ENCODE data around the gene ZC3H10. TPM values are rescaled to one million over a fixed set of nuclear protein-coding genes. Genes with fewer than 3 reads are reported as not detected.
A peak's percentile ranks its signal among the peaks of the same experiment; 100 is the strongest.

ZC3H10 gene
- total RNA-seq, 3 donors from 2014 or later, result 5.0 to 11.8 (median 5.4) TPM

DNA sequence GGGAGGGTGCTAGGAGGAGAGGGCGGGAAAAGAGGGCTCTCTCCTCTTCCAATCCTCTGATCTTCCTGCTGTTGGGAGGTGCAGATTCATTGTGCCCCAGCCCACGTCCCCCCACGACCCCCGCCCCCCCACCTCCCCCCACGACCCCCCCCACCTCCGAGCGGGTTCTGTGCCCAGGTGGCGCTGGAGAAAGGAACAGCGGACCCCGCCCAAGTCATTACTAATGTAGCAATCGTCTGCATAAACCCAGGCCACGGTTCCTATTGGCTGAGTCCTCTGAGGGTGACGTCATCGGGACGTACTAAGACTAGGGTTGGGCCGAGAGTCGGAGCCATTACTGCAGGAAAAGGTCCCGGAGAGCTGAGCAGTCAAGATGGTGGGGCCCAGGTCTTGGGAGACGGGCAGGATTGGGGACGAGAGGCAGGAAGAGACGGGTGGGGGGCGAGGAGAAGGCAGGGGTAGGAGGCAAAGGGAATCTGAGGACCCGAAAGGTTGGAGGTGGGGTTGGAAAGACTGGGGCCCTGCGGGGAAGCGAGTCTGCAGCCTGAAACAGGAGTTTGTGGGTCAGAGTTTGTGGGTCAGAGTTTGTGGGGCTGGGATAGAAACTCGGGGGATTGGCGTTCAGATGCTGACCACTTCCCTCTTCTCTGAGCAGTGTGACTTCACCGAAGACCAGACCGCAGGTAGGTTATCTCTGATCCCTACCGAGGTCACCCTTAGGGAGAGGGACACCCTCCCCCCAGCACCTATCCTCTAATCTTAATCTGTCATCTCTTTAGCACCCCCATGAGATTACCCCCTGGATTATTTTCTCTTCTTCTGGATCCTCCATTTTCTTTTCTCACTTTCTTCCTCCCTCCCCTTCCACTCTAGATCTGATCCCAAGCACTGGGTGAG, 40.2 kb downstream of the ZC3H10 start, which contains the start of gene MYL6:
Gene MYL6, plus strand, starts transcription at position 331 of the 897 bp plus-strand sequence. Its CDS starts 43 bp downstream, at position 374.
- Histone ChIP-seq H3K9me3 (no peaks in the 10 kb centered on the region), H3K4me1 (ENCODE audit: low read depth) (peaks cover 27% of the 10 kb centered on the region), H3K36me3 (ENCODE audit: low read depth) (no peaks in the 10 kb centered on the region), H3K4me3 (peak within 1 kb of the TSS; percentile 70)
- TF ChIP-seq, protein P1, sequence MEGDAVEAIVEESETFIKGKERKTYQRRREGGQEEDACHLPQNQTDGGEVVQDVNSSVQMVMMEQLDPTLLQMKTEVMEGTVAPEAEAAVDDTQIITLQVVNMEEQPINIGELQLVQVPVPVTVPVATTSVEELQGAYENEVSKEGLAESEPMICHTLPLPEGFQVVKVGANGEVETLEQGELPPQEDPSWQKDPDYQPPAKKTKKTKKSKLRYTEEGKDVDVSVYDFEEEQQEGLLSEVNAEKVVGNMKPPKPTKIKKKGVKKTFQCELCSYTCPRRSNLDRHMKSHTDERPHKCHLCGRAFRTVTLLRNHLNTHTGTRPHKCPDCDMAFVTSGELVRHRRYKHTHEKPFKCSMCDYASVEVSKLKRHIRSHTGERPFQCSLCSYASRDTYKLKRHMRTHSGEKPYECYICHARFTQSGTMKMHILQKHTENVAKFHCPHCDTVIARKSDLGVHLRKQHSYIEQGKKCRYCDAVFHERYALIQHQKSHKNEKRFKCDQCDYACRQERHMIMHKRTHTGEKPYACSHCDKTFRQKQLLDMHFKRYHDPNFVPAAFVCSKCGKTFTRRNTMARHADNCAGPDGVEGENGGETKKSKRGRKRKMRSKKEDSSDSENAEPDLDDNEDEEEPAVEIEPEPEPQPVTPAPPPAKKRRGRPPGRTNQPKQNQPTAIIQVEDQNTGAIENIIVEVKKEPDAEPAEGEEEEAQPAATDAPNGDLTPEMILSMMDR (IDR thresholded peaks at IDR 0.05), result no peak
- intact Hi-C loops (cut with DNase I, micrococcal nuclease), result no loop called here
- DNase-seq (peak; percentile 91 to 99 (median 95)), ATAC-seq (peak; percentile 88)

DNA sequence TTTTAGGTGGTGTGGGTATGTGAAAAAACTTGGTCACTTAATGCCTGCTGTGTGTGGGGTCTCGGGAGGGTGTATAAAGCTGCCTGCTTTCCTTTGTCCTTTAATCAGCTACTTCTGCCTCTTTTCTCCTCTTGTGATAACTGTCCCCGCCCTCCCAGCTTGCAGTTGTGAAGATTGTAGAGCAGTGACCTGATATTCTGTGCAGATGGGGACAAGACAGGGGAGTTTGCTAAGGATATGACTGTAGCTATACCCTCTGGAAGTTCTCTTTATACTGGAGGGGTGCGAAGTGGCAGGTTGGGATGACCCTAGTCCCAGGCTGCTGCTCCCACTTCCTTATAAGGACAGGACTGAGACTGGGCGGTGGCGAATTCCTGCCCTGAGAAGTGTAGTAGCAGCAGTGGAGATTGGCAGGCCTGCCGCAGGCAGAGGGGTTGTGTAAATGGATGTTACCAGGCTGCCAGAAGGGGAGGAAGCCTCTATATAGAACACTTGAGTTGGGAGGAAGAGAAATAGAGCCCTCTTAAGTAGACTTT, 40.9 kb downstream of the ZC3H10 start:
- peak overlapping the region; percentile 70 for H3K4me3 ChIP-seq
- TF ChIP-seq, protein P1 (IDR thresholded peaks at IDR 0.05), result no peak
- intact Hi-C loops (cut with DNase I, micrococcal nuclease), result no loop called here
- no peaks in the 10 kb centered on the region for H3K9me3 ChIP-seq
- peak; percentile 84 to 90 (median 89) for DNase-seq
- ATAC-seq, result peak; percentile 63
- H3K4me1 ChIP-seq (ENCODE audit: low read depth), result peaks cover 27% of the 10 kb centered on the region
- peaks cover 3% of the 10 kb centered on the region for H3K36me3 ChIP-seq (ENCODE audit: low read depth)

DNA sequence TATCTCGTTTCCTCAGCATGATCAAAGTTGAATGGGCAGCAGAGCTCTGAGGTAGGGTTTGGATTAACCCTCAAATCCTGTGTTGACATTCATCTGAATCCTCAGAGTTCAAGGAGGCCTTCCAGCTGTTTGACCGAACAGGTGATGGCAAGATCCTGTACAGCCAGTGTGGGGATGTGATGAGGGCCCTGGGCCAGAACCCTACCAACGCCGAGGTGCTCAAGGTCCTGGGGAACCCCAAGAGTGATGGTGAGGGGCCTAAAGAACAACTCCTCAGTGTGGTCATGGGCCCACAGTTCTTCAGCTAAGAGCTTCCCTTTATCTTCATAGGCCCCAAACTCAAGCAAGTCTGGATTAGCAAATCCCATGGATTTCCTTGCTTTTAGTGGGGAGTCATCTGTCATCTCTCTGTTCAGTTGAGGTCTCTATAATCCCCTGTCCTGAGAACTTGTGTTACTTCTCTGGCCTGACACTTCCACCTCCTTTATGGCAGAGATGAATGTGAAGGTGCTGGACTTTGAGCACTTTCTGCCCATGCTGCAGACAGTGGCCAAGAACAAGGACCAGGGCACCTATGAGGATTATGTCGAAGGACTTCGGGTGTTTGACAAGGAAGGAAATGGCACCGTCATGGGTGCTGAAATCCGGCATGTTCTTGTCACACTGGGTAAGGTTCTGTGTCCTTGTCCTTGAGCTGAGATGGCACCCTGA, 41.6 kb downstream of the ZC3H10 start:
- DNase-seq (no peak), ATAC-seq (no peak)
- Histone ChIP-seq H3K36me3 (ENCODE audit: low read depth) (peaks cover 5% of the 10 kb centered on the region), H3K4me1 (ENCODE audit: low read depth) (peaks cover 27% of the 10 kb centered on the region), H3K9me3 (no peaks in the 10 kb centered on the region), H3K4me3 (peak overlapping the region; percentile 70)
- intact Hi-C loops (cut with DNase I, micrococcal nuclease), result no loop called here
- TF ChIP-seq, protein P1 (IDR thresholded peaks at IDR 0.05), result no peak

DNA sequence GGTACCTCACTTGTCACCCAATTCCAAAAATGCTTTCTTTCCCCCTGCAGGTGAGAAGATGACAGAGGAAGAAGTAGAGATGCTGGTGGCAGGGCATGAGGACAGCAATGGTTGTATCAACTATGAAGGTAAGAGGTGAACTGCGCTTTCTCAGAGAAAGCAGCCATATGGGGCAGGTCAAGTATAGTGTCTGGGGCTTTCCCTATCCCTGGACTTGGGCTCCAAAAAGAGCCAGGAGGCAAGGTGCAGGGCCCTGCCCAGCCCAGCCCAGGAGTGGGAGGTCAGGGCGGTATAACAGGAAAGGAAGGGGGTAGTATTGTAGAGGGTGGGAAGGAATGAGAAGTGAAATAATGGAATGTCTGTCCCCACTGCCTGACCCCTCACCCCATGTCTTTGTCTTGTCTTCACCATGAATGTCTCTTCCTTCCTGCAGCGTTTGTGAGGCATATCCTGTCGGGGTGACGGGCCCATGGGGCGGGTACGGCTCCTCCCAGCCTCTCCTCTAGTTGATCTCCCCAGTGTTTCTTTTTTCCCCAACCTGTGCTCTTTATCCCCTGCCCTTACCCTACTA, 42.2 kb downstream of the ZC3H10 start:
- Histone ChIP-seq H3K4me3 (no peak overlapping the region), H3K9me3 (no peaks in the 10 kb centered on the region), H3K4me1 (ENCODE audit: low read depth) (peaks cover 27% of the 10 kb centered on the region), H3K36me3 (ENCODE audit: low read depth) (peaks cover 5% of the 10 kb centered on the region)
- ATAC-seq (peak; percentile 3), DNase-seq (peak; percentile 60 to 74 (median 62))
- intact Hi-C loops (cut with DNase I, micrococcal nuclease), result no loop called here
- TF ChIP-seq, protein P1 (IDR thresholded peaks at IDR 0.05), result no peak

DNA sequence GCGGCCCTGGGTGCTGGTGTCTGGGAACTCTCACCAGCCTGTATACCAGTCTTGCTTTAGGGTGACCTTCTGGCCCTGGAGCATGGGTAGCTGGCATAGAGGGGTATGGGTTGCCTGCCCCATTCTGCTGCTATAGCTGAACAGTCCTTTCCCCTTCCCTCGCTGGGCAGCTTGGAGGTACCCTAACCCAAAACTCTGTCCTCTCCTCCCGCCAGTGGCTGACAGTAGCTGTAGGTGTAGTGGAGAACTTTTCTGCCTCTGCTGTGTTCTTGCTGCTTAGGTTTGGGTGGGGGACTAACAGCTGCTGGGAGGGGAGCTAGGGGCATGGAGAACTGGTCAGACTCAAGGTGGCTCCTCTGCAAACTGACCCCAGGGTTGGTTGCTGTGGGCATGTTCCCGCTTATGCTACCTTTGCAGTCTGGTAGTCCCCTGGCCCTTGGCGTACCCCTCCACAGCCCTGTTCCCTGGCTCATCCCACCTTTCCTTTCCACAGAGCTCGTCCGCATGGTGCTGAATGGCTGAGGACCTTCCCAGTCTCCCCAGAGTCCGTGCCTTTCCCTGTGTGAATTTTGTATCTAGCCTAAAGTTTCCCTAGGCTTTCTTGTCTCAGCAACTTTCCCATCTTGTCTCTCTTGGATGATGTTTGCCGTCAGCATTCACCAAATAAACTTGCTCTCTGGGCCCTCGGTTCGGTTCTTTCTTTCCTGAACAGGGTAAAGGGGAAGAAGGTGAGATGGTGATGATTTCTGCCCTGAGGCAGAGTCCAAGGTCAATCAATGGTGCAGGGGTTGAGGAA, 43.0 kb downstream of the ZC3H10 start:
- TF ChIP-seq, protein P1 (IDR thresholded peaks at IDR 0.05), result no peak
- ATAC-seq (no peak), DNase-seq (no peak)
- Histone ChIP-seq H3K4me3 (no peak overlapping the region), H3K4me1 (ENCODE audit: low read depth) (peaks cover 27% of the 10 kb centered on the region), H3K36me3 (ENCODE audit: low read depth) (peaks cover 5% of the 10 kb centered on the region), H3K9me3 (no peaks in the 10 kb centered on the region)
- intact Hi-C loops (cut with DNase I, micrococcal nuclease), result no loop called here

All from mucosa of descending colon (tissue), 3 donors.